ENCODE data around the gene BBLN.

Gene BBLN

GRCh38 chr9:128120741-128121465 lies 39.2 kb upstream of the BBLN start:
- TF ChIP-seq EZH2phosphoT487 (IDR thresholded peaks at IDR 0.05; ENCODE audit: low read depth) (no peak), CTCF (IDR thresholded peaks at IDR 0.05; ENCODE audit: low read depth, low read length) (no peak)
- Histone ChIP-seq H3K4me2 (ENCODE audit: low read length) (no peak overlapping the region), H3K4me1 (ENCODE audit: low read length) (peaks cover 36% of the 10 kb centered on the region), H2AFZ (ENCODE audit: low read depth, low read length) (no peak overlapping the region), H3K27ac (ENCODE audit: low read length) (no peak overlapping the region), H4K20me1 (ENCODE audit: insufficient read depth, low read length) (peaks cover 6% of the 10 kb centered on the region; the same call in 1 of the 2 replicates), H3K36me3 (replicated peaks; ENCODE audit: low read depth, low read length) (peaks cover 30% of the 10 kb centered on the region), H3K9me3 (ENCODE audit: insufficient read depth, low read length) (no peaks in the 10 kb centered on the region), H3K9ac (ENCODE audit: low read length) (no peak overlapping the region), H3K27me3 (ENCODE audit: low read depth, low read length) (no peaks in the 10 kb centered on the region), H3K79me2 (ENCODE audit: low read length) (peaks cover 18% of the 10 kb centered on the region), H3K4me3 (ENCODE audit: low read length) (no peak overlapping the region)

- no peak overlapping the region for H3K4me3 ChIP-seq (ENCODE audit: low read length)
- no peak overlapping the region for H2AFZ ChIP-seq (ENCODE audit: low read depth, low read length)
- H3K27me3 ChIP-seq (ENCODE audit: low read depth, low read length) = no peaks in the 10 kb centered on the region
- H3K27ac ChIP-seq (ENCODE audit: low read length) = no peak overlapping the region
- no peak overlapping the region for H3K9ac ChIP-seq (ENCODE audit: low read length)
- TF ChIP-seq EZH2phosphoT487 (IDR thresholded peaks at IDR 0.05; ENCODE audit: low read depth) = no peak
- TF ChIP-seq CTCF (IDR thresholded peaks at IDR 0.05; ENCODE audit: low read depth, low read length) = no peak
- H3K4me2 ChIP-seq (ENCODE audit: low read length) = no peak overlapping the region
- H3K4me1 ChIP-seq (ENCODE audit: low read length) = peaks cover 34% of the 10 kb centered on the region
- peaks cover 24% of the 10 kb centered on the region for H3K36me3 ChIP-seq (replicated peaks; ENCODE audit: low read depth, low read length)
- H3K9me3 ChIP-seq (ENCODE audit: insufficient read depth, low read length) = no peaks in the 10 kb centered on the region
- H4K20me1 ChIP-seq (ENCODE audit: insufficient read depth, low read length) = peaks cover 6% of the 10 kb centered on the region; the same call in 1 of the 2 replicates
- peaks cover 23% of the 10 kb centered on the region for H3K79me2 ChIP-seq (ENCODE audit: low read length)
These were observed 38.6 kb upstream of the BBLN start for GRCh38 chr9:128121466-128121810.

- TF ChIP-seq EZH2phosphoT487 (IDR thresholded peaks at IDR 0.05; ENCODE audit: low read depth) (no peak), CTCF (IDR thresholded peaks at IDR 0.05; ENCODE audit: low read depth, low read length) (no peak)
- peaks cover 21% of the 10 kb centered on the region for H3K36me3 ChIP-seq (replicated peaks; ENCODE audit: low read depth, low read length)
- no peak overlapping the region for H3K9ac ChIP-seq (ENCODE audit: low read length)
- no peak overlapping the region for H2AFZ ChIP-seq (ENCODE audit: low read depth, low read length)
- H3K9me3 ChIP-seq (ENCODE audit: insufficient read depth, low read length) = no peaks in the 10 kb centered on the region
- H3K4me3 ChIP-seq (ENCODE audit: low read length) = no peak overlapping the region
- H3K4me1 ChIP-seq (ENCODE audit: low read length) = peaks cover 28% of the 10 kb centered on the region
- no peak overlapping the region for H3K4me2 ChIP-seq (ENCODE audit: low read length)
- no peak overlapping the region for H3K27ac ChIP-seq (ENCODE audit: low read length)
- peaks cover 6% of the 10 kb centered on the region; the same call in 1 of the 2 replicates for H4K20me1 ChIP-seq (ENCODE audit: insufficient read depth, low read length)
- H3K27me3 ChIP-seq (ENCODE audit: low read depth, low read length) = no peaks in the 10 kb centered on the region
- peaks cover 30% of the 10 kb centered on the region for H3K79me2 ChIP-seq (ENCODE audit: low read length)
These were observed 37.9 kb upstream of the BBLN start for GRCh38 chr9:128121924-128122808.

- Histone ChIP-seq H3K36me3 (replicated peaks; ENCODE audit: low read depth, low read length) (peaks cover 21% of the 10 kb centered on the region), H3K79me2 (ENCODE audit: low read length) (peaks cover 37% of the 10 kb centered on the region), H3K4me2 (ENCODE audit: low read length) (no peak overlapping the region), H3K9ac (ENCODE audit: low read length) (no peak overlapping the region), H3K9me3 (ENCODE audit: insufficient read depth, low read length) (no peaks in the 10 kb centered on the region), H3K27ac (ENCODE audit: low read length) (no peak overlapping the region), H3K27me3 (ENCODE audit: low read depth, low read length) (no peaks in the 10 kb centered on the region), H3K4me1 (ENCODE audit: low read length) (peaks cover 23% of the 10 kb centered on the region), H3K4me3 (ENCODE audit: low read length) (no peak overlapping the region), H2AFZ (ENCODE audit: low read depth, low read length) (no peak overlapping the region), H4K20me1 (ENCODE audit: insufficient read depth, low read length) (peaks cover 6% of the 10 kb centered on the region; the same call in 1 of the 2 replicates)
- TF ChIP-seq EZH2phosphoT487 (IDR thresholded peaks at IDR 0.05; ENCODE audit: low read depth) (no peak), CTCF (IDR thresholded peaks at IDR 0.05; ENCODE audit: low read depth, low read length) (no peak)
These were observed 37.3 kb upstream of the BBLN start for GRCh38 chr9:128122809-128123175.
